NCI-H2107 (cell line): ENCODE results near the gene NACAD.

ENCODE experiments used
- DNase-seq: peaks from one replicate; lab custom pipeline; 2025; lab: John Stamatoyannopoulos, UW

The NACAD gene

DNA sequence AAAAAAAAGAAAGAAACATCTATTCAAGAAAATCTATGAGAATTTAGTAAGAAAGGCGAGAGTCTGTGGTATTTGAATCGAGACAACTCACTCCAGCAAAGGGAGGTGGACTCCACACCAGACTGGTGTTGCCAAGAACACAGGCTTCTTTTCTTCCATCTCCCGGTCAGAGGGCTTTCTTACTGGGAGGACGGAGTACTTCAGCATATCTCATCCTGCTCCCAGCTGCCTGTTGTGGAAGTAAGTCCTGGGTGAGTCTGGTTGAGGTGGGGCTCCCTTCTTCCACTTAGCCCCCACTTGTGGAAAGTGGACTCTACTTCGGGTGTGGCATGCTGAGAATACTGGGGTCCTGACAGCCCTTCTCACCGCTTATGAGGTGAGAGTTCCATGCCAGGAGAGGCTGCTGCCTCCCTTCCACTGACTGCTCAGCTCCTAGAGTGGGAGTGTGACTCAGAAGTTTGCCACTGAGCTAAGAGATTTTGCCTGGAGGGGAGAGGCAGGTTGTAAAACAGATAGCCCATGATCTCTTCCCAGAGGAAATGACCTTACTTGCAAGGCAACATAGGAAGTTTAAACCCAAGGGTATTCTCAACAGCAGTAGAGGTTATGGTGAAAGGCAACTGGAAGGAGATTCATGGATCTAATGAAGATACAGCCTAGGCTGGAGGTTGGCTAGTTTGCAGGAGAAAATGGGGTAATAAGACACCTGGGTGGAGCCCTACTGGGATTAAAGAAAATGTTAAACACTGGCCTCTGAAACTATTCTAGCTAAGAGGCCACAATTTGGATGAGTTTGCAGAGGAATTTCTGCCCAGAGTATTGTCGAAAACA, 3.5 kb upstream of the NACAD start:
- no peak for DNase-seq

DNA sequence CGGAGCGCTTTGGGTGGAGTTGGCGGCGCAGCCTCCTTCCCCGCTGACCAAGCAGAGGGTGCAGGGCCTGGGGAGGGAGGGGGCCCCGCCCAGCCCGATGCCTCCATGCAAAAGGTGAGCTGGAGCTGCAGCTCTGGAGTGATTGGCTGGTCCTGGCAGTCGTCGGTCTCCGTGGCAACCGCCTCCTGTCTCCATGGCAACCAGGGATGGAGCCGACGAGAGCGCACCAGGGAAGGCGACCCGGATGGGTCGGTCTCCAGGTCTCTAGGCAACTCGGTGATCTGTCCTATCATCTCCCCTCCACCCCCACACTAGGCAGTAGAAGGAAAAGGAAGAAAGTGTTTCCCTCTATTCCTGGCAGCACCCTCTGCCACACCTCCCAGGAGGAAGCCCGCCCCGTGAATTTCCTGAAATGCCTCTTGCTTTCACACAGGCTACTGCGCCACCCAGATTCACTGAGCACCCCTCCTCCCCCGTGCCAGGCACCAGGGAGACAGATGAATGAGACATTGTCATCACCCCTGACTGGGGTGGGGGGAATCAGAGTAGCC, 647 bp upstream of the NACAD start:
- DNase-seq, result peak; percentile 34

DNA sequence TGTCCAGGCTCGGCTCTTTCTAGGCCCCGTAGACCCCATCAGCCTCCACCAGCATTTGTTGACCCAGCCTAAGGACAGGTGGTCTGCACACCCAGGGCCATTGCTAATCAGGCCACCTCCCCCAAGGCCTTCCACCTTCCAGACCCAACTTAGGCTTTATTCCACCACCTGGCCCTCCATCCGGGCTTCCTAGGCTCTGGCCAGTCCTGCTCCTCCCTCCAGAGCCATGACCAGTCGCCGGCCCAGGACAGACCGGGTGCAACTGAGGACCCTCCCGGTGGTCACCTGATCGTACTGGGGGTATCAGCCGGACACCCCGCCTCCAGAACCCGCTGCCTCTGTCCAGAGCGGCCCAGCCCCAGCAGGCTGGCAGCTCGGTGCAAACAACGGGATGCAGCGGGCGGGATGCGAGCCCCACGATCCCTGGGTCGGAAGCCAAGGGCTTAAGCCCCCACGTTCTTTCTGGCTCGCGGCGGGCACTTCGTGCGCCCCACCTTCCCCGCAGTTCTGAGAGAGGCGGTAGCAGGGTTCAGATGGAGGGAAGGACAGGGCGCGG, 545 bp downstream of the NACAD start:
- DNase-seq, result no peak

DNA sequence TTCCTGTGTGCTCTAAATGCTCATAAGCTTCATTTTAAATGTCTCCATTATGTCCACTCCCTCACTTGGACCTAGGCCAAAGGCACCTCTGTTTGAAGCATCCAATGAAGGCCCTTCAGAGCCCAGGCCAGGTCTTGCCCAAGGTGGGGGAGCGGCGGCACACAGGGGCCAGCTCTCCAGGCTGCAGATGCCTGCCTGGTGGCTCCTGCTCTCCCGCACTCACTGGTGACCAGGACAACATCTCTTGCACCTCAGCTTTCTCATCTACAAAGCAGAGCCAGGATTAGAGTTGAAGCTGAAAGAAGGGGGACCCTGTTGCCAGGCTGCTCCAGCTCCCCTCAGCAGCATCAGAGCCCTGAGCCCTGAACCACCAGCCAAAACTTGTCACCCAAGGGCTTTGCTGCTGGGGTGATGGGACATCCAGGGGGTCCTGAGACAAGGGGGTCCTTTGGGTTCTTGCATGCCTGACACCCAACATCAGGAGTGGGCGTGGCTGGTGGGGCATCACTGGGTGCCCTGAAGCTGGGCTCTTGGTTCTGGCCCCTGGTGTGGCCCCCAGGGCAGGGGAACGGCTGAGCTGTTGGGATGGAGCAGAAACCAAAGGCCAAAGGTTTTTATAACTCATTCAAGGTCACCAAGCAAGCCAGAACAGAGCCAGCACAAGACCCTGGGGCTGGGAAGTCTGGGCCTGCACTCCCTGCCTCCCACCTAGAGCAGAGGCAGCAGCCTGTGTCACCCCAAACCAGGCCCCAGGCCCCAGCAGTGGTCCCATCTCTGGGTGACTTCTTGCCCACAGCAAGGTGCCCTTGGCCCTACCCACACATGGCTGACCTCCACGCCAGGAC, 1.2 kb downstream of the NACAD start:
- DNase-seq, result no peak

DNA sequence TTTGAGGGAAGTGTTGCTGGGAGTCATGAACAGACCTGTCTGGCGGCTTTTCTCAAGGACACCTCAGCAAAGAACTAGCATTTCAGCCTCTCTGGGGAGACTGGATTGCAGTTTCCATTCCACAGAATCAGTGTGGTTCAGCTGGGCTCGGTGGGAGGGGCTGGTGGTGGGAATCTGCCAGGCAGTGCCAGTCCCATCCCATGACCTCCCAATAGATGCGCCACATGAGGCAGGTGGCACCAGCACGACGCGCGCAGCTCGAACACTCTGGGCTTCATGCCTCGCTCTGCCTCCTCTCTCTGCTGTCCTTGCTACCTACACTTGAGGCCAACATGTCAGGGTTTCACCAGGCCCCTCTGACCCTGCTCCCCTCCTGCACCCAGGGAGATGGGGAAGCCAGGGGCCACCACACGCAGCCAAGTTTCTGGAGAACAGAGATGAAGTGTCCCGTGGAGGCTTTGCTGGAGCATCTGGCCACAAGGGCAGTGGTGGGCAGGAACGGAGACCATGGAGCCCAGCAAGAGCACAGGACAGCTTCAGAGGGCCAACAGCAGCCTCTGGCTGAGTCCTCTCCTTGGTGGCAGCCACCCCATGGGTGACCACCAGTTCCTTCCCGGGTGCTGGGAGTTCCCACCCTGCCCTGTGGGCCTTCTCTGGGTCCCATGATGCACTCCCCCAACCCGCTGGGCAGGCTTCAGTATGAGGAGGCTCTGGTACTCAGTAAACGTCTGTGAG, 2.3 kb downstream of the NACAD start:
- DNase-seq, result no peak

DNA sequence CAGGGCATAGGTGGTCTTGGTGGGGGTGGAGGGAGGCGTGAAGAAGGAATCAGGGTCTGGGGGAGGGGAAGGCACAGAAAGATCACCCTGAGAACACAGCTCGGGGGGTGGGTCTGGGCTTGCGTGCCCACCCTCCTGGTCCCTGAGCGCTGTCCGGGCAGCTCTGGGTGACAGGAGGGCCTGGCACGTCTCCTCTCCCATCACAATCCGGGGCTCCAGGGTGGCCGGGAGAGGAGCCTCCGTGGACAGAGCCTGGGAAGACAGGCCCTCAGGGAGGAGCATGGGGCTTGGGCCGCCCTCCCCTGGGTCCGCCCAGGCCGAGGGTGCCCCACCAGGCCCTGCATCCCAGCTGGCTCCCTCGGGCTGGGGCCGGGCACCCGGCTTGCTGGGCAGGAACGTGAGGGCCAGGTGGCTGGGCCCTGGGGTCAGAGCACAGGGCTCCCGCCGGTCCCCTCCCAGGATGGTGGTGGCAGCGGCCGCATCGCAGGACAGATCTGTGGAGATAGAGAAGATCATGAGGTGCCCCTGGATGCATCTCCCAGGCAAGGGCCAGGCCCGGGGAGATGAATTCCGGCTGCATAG, 3.1 kb downstream of the NACAD start:
- DNase-seq, result no peak

DNA sequence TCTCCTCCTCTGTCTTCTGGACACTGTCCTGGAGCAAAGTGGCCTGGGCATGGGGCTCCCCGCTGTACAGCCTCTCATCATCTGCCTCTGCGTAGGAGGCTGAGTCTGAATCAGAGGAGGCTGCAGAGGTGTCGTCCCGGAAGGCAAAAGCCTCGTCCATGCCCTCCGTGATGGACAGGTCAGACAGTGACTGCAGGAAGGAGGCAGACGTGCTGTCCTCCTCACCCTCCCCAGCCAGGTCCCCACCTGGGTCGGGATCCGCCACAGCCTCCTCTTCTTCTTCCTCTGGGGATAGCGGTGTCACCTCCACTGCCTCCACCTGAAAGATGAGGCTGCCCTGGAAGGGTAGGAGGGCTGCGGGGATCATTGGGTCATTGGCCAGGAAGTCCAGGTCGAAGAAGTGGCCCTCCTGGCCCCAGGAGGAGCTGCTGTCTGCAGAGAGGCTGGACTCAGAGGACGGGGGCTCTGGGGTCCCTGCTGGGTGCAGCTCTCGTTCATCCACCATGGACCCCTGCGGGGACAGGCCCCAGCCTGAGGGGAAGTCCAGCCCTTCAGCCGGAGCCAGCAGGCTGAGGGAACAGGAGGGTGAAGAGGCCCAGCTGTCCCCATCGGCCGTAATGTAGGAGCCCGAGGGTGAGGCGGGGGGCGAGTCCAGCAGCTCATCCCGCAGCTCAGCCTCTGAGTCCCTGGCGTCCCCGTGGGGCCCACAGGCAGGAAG, 3.7 kb downstream of the NACAD start:
- DNase-seq, result no peak

DNA sequence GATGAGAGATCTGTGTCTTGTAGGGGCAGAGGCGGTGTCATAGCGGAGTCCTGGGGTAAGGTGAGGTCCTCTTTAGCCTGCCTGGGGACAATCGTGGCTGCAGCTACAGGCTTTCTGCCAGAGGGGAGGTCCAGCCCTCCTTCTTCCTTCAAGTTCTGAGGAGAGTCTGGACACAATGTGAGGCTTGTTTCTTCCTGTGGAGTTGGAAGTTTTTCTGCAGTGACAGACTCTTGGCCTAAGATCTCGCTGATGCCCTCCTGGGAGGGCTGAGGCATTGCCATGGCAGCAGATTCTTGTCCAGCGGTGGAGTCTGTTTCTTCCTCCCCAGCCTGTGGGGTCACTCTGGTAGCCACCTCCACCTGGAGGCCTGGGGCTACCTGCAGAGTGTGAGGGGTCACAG, 4.4 kb downstream of the NACAD start:
- DNase-seq, result no peak

DNA sequence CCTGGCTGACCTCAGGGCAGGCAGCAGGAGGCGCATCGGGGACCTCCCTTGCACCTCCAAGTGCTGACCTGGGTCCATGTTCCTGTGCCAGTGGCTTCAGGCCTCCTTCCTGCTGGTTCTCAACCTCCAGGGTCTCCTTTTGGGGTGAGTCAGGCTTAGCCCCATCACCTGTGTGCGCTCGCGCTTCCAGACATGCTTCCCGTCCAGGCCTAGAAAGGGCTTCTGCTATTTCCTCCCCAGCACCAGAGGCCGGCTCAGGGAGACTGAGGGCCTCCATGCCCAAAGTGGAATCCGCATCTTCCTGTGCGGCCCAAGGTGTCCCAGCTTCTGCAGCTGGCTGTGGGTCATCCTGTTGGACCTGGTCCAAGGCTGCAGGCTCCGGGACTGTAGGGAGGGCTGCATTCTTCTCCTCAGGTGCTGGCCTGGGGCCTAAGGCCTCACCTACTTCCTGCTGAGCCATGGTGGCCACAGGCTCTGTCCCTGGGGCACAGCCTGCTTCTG, 5.9 kb downstream of the NACAD start:
- DNase-seq, result no peak

DNA sequence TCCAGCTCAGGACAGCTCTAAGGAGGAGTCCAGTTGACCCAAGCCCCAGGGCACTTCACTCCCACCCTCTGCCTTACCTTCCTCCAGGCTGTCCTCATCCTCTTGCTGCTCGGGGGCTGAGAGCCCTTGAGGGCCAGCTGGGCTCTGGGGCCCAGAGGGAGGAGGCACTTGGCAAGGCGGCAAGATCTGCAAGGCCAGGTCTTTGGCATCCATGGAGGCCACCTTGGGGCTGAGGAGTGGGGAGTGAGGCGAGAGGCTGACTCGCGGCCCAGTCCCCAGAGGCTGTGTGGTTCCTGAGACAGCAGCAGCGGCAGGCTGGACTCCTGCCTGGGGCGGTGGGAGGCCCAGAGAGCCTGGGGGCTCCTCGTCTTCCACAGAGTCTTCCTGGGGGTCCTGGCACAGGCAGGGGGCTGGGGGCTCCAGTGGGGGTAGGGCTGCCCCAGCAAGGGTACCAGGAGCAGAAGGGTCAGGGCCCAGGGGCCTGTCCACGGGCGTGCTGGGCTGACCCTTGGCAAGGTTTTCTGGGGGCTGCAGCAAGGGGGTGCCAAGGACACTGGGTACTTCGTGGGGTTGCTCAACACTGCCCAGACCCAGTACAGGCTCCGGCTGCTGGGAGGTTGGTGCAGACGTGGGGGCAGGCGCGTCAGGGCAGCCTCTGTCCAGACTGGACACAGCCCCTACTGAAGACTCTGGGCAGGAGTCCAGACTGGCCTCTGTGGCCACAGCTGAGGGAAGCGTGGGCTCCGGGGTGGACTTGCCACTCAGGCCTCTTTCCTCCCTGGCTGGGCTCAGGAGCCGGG, 6.5 kb downstream of the NACAD start:
- DNase-seq, result no peak

DNA sequence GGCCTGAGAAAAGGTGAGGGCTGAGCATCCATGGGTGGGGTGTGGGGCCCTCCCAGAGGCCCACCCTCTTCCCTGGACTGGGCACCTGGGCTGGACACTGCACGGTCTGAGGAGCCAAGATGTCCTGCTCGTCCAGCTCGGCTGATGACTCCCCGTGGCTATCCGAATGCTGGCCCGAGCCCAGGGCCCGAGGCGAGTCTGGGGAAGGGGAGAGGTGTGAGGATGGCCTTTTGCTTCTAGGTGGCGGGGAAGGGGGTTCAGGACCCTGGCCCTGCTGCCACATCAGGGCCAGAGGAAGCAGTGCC, 7.1 kb downstream of the NACAD start:
- DNase-seq, result no peak

DNA sequence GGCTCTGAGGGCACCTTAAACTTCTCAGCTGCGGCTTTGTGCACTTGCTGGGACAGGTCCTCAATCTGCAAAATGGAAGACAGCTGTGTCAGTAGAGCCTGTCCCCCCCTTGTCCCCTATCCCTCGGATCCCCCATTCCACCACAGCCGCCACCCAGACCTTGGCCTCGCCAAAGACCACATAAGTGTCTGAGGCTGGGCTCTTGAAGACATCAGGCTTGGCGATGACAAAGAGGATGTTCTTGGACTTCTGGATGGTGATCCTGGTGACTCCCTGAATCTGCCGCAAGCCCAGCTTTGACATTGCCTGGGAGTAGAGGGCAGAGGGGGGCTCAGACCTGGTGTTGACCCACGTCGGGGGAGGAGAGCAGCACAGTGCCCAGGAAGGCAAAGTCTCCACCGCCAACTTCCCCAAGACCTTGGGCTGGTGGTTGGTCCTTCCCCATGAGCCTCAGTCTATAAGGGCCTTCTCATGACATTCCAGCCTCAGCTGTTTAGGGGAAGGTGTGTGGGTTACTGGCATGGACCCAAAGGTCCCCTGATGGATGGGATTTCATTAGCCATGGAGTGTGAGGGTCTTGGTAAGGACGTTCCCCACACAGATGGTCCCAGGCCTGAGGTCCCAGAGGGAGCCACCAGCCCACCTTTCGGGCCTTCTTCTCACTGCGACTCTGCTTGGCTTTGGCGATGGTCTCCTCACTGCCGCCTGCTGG, 7.7 kb downstream of the NACAD start:
- no peak for DNase-seq

DNA sequence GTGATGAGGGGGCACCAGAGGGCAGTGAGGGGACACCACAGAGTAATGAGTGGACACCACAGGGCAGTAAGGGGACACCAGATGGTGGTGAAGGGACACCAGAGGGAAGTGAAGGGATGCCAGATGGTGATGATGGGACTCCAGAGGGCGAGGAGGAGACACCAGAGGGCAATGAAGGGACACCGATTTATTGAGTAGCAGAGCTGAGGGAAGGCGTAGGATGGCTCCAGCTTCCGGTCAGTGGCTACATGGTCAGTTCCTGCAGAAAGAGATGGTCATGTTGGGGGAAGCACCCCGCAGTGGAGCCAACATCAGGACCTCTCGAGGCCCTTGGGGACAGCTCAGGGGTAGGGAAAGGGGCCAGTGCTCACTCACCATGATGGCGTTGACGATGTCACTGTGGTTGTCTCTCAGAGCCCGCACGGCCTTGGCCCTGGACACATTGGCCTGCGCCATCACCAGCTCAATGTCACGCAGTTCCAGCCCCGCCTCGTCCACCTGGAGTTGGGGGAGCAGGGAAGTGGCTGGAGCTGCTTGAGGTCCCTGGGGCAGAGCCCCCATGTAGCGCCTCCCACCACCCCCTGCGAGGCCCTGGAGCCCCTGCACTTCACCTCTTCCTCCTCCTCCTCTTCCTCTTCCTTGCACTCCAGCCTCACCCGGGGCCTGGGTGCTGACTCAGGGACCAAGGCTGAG, 8.4 kb downstream of the NACAD start:
- no peak for DNase-seq

DNA sequence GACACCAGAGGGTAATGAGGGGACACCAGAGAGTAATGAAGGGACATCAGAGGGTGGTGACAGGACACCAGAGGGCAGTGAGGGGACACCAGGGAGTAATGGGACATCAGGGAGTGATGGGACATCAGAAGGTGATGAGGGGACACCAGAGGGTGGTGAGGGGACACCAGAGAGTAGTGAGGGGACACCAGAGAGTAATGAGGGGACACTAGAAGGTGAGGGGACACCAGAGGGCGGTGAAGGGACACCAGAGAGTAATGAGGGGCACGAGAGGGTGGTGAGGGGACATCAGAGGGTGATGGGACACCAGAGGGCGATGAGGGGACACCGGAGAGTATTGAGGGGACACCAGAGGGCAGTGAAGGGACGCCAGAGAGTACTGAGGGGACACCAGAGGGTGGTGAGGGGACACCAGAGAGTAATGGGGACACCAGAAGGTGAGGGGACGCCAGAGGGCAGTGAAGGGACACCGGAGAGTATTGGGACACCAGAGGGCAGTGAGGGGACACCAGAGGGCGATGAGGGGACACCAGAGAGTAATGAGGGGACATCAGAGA, 10.6 kb downstream of the NACAD start:
- no peak for DNase-seq

DNA sequence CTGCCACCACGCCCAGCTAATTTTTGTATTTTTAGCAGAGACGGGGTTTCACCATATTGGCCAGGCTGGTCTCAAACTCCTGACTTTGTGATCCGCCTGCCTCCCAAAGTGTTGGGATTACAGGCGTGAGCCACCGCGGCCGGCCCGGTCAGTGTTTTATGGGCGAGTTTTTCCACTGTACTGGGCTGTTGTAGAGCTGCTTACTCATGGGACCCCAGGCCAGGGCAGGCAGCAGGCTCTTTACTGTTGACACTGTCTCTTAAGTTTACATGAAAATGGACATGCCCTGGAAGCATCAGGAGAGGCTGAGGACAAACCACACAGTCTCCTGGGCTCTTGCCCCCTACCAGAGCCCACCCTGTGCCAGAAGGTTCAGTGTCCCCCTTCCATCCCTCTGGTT, 11.2 kb downstream of the NACAD start:
- no peak for DNase-seq

DNA sequence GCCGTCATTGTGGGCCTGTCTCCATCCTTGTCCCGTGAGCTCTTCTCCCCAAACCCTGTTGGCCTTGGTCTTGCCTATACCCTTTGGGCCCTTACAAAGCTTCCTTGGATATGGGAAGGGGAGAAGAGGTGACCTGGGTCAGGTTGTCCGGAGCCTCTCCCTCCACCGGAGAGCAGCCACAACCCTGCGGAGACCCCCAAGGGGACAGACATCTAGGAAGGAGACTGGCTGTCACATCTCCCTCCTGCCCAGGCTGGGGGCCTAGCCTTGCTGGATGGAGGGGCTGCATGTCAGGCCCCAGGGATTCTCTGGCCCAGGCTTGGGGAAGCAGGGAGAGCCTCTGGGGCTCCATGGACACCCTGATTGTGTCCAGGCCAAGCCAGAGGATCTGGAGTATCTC, 11.8 kb downstream of the NACAD start:
- no peak for DNase-seq

DNA sequence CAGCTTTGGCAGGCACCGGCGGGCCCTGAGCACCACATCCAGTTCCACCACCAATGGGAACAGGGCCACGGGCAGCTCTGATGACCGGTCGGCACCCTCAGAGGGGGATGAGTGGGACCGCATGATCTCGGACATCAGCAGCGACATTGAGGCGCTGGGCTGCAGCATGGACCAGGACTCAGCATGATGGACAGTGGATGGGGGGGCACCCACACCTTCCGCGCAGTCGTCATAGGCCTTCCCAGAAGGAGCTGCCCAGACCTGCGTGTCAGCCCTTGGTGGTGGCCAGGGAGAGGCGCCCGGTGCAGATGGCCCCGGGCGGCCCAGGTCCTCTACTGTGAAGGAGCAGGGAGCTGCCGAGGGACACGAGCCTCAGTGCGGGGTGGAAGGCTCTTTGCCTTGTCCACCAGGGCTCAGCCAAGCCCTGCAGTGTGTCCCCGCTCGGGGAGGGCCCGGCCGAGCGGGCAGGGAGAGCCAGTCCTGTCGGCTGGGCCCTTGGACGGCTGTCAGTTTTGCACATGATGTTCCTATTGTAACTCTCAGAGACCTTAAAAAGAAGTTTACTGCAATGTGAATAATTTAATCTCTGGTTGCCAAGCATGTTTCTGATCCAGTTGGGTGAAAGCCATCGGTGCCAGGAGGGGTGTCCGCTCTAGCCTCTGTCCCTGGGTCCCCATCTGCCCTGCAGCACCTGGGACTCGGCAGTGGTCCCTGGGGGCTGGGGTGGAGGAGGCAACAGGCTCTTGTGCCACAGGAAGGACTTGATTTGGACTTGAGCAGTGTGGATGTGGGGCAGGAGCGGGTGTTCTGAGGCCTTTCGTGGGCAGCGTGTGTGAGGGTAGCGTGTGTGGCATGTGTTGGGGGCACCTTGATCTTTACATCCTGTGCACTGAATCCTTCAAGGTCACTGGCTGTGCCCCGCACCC, 12.6 kb downstream of the NACAD start:
- DNase-seq, result no peak

DNA sequence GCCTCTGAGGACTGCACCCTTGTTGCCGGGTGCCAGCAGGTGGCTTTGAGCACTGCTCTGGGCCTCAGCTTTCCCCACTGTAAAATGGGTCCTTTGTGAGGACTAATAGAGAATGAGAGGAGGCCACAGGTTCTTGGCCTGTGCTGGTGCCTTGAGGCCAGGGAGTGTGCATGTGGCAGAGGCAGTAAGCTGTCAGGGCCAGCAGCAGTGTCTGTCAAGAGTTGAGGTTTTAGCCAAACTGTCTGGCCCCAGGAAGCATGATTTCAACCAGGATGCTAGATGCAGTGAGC, 13.5 kb downstream of the NACAD start:
- no peak for DNase-seq
